H9 (cell line): ENCODE data around the gene NLE1. TPM values are rescaled to one million over a fixed set of nuclear protein-coding genes. Genes with fewer than 3 reads are reported as not detected.

Source experiments
- DNase-seq: peaks from one replicate; pipeline ENCODE4 v3.0.0-alpha.2; 2017
- H2AFZ ChIP-seq: one replicate; pipeline ENCODE4 v1.6.1; 2013; ENCODE audit warnings: mild to moderate bottlenecking, low read length, control low read depth, moderate library complexity
- H2AK5ac ChIP-seq: 2 replicates; pipeline ENCODE4 v1.6.1; 2013; ENCODE audit warnings: low read length, control low read depth, mixed read lengths; ENCODE audit not compliant: insufficient read length
- H2BK120ac ChIP-seq: one replicate; pipeline ENCODE4 v1.6.1; 2013; ENCODE audit warnings: low read depth, mild to moderate bottlenecking, low read length, control low read depth, inconsistent platforms; ENCODE audit not compliant: poor library complexity, severe bottlenecking
- H2BK12ac ChIP-seq: 2 replicates; pipeline ENCODE4 v1.6.1; 2013; ENCODE audit warnings: low read length, control low read depth, mixed read lengths, low read depth; ENCODE audit not compliant: insufficient read length
- H2BK15ac ChIP-seq: 2 replicates; pipeline ENCODE4 v1.6.1; 2013; ENCODE audit warnings: low read depth, low read length, control low read depth
- H2BK20ac ChIP-seq: one replicate; pipeline ENCODE4 v1.6.1; 2013; ENCODE audit warnings: low read depth, mild to moderate bottlenecking, low read length, control low read depth, inconsistent platforms; ENCODE audit not compliant: poor library complexity, severe bottlenecking
- H2BK5ac ChIP-seq: 2 replicates; pipeline ENCODE4 v1.6.1; 2013; ENCODE audit warnings: low read length, control low read depth, mixed read lengths; ENCODE audit not compliant: insufficient read length
- H3K14ac ChIP-seq: 2 replicates; pipeline ENCODE4 v1.6.1; 2013; ENCODE audit warnings: low read length, control low read depth; ENCODE audit not compliant: insufficient read depth
- H3K18ac ChIP-seq: 2 replicates; pipeline ENCODE4 v1.6.1; 2013; ENCODE audit warnings: low read depth, mild to moderate bottlenecking, mixed read lengths, low read length, control low read depth; ENCODE audit not compliant: insufficient read length
- H3K23ac ChIP-seq: 2 replicates; pipeline ENCODE4 v1.6.1; 2013; ENCODE audit warnings: low read length, control low read depth, mixed read lengths, low read depth; ENCODE audit not compliant: insufficient read length
- H3K23me2 ChIP-seq: 2 replicates; pipeline ENCODE4 v1.6.1; 2013; ENCODE audit warnings: low read depth, mild to moderate bottlenecking, mixed read lengths, low read length, control low read depth; ENCODE audit not compliant: insufficient read length, poor library complexity, severe bottlenecking
- H3K27ac ChIP-seq: 2 replicates; pipeline ENCODE4 v1.5.1; 2013; ENCODE audit warnings: low read length, control low read depth, mixed read lengths, low read depth; ENCODE audit not compliant: insufficient read length
- H3K27me3 ChIP-seq: 2 replicates; pipeline ENCODE4 v1.6.1; 2013; ENCODE audit warnings: low read length, control low read depth, inconsistent platforms; ENCODE audit not compliant: insufficient read depth
- H3K4ac ChIP-seq: 2 replicates; pipeline ENCODE4 v1.6.1; 2013; ENCODE audit warnings: low read depth, mild to moderate bottlenecking, control low read depth, inconsistent platforms, low read length, moderate library complexity
- H3K4me1 ChIP-seq: 2 replicates; pipeline ENCODE4 v1.6.1; 2013; ENCODE audit warnings: low read length, control low read depth, inconsistent platforms; ENCODE audit not compliant: insufficient read depth
- H3K4me2 ChIP-seq: 2 replicates; pipeline ENCODE4 v1.6.1; 2013; ENCODE audit warnings: low read length, control low read depth, mixed read lengths; ENCODE audit not compliant: insufficient read length, insufficient read depth
- H3K56ac ChIP-seq: 2 replicates; pipeline ENCODE4 v1.6.1; 2013; ENCODE audit warnings: low read depth, mild to moderate bottlenecking, mixed read lengths, low read length, control low read depth; ENCODE audit not compliant: insufficient read length
- H3K79me1 ChIP-seq: 2 replicates; pipeline ENCODE4 v1.6.1; 2013; ENCODE audit warnings: low read depth, mild to moderate bottlenecking, moderate library complexity, low read length, control low read depth, inconsistent platforms; ENCODE audit not compliant: insufficient read depth, poor library complexity, severe bottlenecking
- H3K79me2 ChIP-seq: 2 replicates; pipeline ENCODE4 v1.6.1; 2013; ENCODE audit warnings: low read length, control low read depth, inconsistent platforms; ENCODE audit not compliant: insufficient read depth
- H3K9ac ChIP-seq: 2 replicates; pipeline ENCODE4 v1.6.1; 2013; ENCODE audit warnings: low read length, control low read depth, mixed read lengths; ENCODE audit not compliant: insufficient read length; ENCODE audit errors: extremely low read depth
- H3K9me3 ChIP-seq: one replicate; pipeline ENCODE4 v1.6.1; 2013; ENCODE audit warnings: low read depth, low read length, inconsistent platforms; ENCODE audit not compliant: control insufficient read depth
- H3T11ph ChIP-seq: one replicate; pipeline ENCODE4 v1.6.1; 2013; ENCODE audit warnings: mild to moderate bottlenecking, low read length, control low read depth, inconsistent platforms
- H4K20me1 ChIP-seq: one replicate; pipeline ENCODE4 v1.6.1; 2013; ENCODE audit not compliant: control insufficient read depth, insufficient read length, insufficient read depth
- H4K5ac ChIP-seq: 2 replicates; pipeline ENCODE4 v1.6.1; 2013; ENCODE audit warnings: low read depth, mild to moderate bottlenecking, mixed read lengths, low read length, control low read depth; ENCODE audit not compliant: insufficient read length
- H4K8ac ChIP-seq: replicated peaks from 2 replicates; pipeline ENCODE4 v1.6.1; 2013; ENCODE audit warnings: low read length, control low read depth, mixed read lengths, low read depth; ENCODE audit not compliant: insufficient read length
- H4K91ac ChIP-seq: 2 replicates; pipeline ENCODE4 v1.6.1; 2013; ENCODE audit warnings: low read depth, mild to moderate bottlenecking, moderate library complexity, mixed read lengths, low read length, control low read depth; ENCODE audit not compliant: insufficient read length
- H3K27ac Mint-ChIP-seq, 3 experiments: 2 replicates in 2 of 3; 3 replicates in 1 of 3; pipeline ENCODE4 v1.8.0; 2020 to 2021; ENCODE audit warnings: mixed read lengths in 3 of 3, mild to moderate bottlenecking in 1 of 3, moderate library complexity in 1 of 3
- H3K27me3 Mint-ChIP-seq: 2 replicates; pipeline ENCODE4 v1.8.0; 2021; ENCODE audit warnings: low read depth, mild to moderate bottlenecking, moderate library complexity, mixed read lengths
- H3K36me3 Mint-ChIP-seq, 3 experiments: 2 replicates in 2 of 3; 3 replicates in 1 of 3; pipeline ENCODE4 v1.8.0; 2020 to 2021; ENCODE audit warnings: low read depth in 3 of 3, mixed read lengths in 3 of 3; ENCODE audit not compliant: insufficient read depth in 1 of 3
- H3K4me1 Mint-ChIP-seq, 2 experiments: 2 replicates each; pipeline ENCODE4 v1.8.0; 2020; ENCODE audit warnings: mixed read lengths in 2 of 2
- H3K4me3 Mint-ChIP-seq, 2 experiments: 2 replicates in 1 of 2; 3 replicates in 1 of 2; pipeline ENCODE4 v1.8.0; 2020 to 2021; ENCODE audit warnings: mild to moderate bottlenecking in 2 of 2, mixed read lengths in 2 of 2, moderate library complexity in 1 of 2
- H3K9me3 Mint-ChIP-seq, 2 experiments: 2 replicates in 1 of 2; 3 replicates in 1 of 2; pipeline ENCODE4 v1.8.0; 2020; ENCODE audit warnings: mild to moderate bottlenecking in 2 of 2, mixed read lengths in 2 of 2, moderate library complexity in 1 of 2
- WGBS: extraction: QIAGEN DNeasy Blood & Tissue Kit; methylation state at CpG from one replicate; pipeline ENCODE4 v1.1.7; 2013; ENCODE audit warnings: missing lambda C conversion rate, low lambda C conversion rate, mixed read lengths; ENCODE audit not compliant: insufficient read length; ENCODE audit errors: extremely low coverage; 5-methylcytosine and 5-hydroxymethylcytosine counted together
- total RNA-seq: library from RNA; stranded (reverse); gene quantifications from 2 replicates; pipeline ENCODE4 v1.2.1, GENCODE V29; 2021
- TF ChIP-seq, protein P1 (sequence below): fragments of 200-600 bp; sonication (generic); conservative IDR thresholded peaks from 3 replicates; pipeline ENCODE4 v1.8.0; 2021; ENCODE audit warnings: antibody characterized with exemption, mild to moderate bottlenecking

The NLE1 gene
- total RNA-seq, 1 experiment from 2014 or later, result 43.9 TPM

DNA sequence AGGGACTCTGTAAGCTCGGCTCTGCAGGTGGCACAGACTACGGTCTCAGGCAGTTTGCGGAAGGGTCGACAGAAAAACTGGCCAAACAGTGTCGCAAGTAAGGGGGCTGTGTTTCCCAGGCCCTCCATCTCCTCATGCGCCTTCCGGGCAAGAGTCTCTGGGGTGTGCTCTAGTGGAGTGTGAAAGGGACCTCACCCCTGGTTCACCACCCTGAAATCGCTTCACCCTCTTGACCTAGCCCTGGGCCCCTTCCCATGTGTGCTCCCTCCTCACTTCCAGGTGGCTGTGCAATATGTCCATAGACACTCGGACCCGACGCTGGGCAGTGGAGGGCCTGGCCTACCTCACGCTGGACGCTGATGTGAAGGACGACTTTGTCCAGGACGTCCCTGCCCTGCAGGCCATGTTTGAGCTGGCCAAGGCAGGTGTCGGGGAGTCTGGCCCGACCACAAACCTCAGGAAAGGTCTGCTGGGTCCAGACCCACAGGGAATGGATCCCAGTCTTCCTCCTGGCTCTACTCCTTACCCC, 27.8 kb upstream of the NLE1 start:
- Histone ChIP-seq H4K5ac (no peak overlapping the region), H3K27me3 (no peaks in the 10 kb centered on the region), H3K14ac (no peak overlapping the region), H3T11ph (no peak overlapping the region), H2BK5ac (no peak overlapping the region), H3K23me2 (no peaks in the 10 kb centered on the region), H3K56ac (no peak overlapping the region), H3K4me1 (no peaks in the 10 kb centered on the region), H4K8ac (no peak overlapping the region), H2BK120ac (no peak overlapping the region), H2BK20ac (no peak overlapping the region), H3K18ac (no peak overlapping the region), H3K9me3 (no peaks in the 10 kb centered on the region), H3K4ac (no peak overlapping the region), H4K20me1 (no peaks in the 10 kb centered on the region), H2BK12ac (no peak overlapping the region), H3K79me2 (no peaks in the 10 kb centered on the region), H3K23ac (no peak overlapping the region), H2BK15ac (no peak overlapping the region), H3K4me2 (no peak overlapping the region), H2AK5ac (no peak overlapping the region), H4K91ac (no peak overlapping the region), H3K79me1 (no peaks in the 10 kb centered on the region), H3K27ac (no peak overlapping the region), H2AFZ (no peak overlapping the region), H3K9ac (no peak overlapping the region)
- Mint-ChIP-seq H3K9me3 (no peaks in the 10 kb centered on the region), H3K36me3 (no peaks in the 10 kb centered on the region; a peak in 1 of 7 replicates), H3K27ac (no peak overlapping the region), H3K4me3 (no peak overlapping the region), H3K4me1 (peaks cover 3% of the 10 kb centered on the region in 2 experiments; a peak in 2 of 4 replicates), H3K27me3 (peaks cover 4% of the 10 kb centered on the region)
- TF ChIP-seq, protein P1, sequence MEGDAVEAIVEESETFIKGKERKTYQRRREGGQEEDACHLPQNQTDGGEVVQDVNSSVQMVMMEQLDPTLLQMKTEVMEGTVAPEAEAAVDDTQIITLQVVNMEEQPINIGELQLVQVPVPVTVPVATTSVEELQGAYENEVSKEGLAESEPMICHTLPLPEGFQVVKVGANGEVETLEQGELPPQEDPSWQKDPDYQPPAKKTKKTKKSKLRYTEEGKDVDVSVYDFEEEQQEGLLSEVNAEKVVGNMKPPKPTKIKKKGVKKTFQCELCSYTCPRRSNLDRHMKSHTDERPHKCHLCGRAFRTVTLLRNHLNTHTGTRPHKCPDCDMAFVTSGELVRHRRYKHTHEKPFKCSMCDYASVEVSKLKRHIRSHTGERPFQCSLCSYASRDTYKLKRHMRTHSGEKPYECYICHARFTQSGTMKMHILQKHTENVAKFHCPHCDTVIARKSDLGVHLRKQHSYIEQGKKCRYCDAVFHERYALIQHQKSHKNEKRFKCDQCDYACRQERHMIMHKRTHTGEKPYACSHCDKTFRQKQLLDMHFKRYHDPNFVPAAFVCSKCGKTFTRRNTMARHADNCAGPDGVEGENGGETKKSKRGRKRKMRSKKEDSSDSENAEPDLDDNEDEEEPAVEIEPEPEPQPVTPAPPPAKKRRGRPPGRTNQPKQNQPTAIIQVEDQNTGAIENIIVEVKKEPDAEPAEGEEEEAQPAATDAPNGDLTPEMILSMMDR, result no peak
- no peak for DNase-seq
- no CpG with 5 or more reads among the region's 17 CpGs for WGBS
